HUES48 (cell line): ENCODE results near the gene VNN1.
A peak's percentile ranks its signal among the peaks of the same experiment; 100 is the strongest.

Experiments used
- H3K27ac ChIP-seq: one replicate; pipeline ENCODE4 v1.7.0; 2013; ENCODE audit warnings: low read depth, low read length, inconsistent platforms
- H3K27me3 ChIP-seq: 2 replicates; pipeline ENCODE4 v1.6.1; 2013; ENCODE audit warnings: mild to moderate bottlenecking, low read length; ENCODE audit not compliant: control insufficient read depth, insufficient read depth
- H3K36me3 ChIP-seq: 2 replicates; pipeline ENCODE4 v1.6.1; 2013; ENCODE audit warnings: low read length; ENCODE audit not compliant: control insufficient read depth, insufficient read depth
- H3K4me1 ChIP-seq: 2 replicates; pipeline ENCODE4 v1.6.1; 2013; ENCODE audit warnings: mild to moderate bottlenecking, low read length; ENCODE audit not compliant: control insufficient read depth, insufficient read depth
- H3K4me3 ChIP-seq: 2 replicates; pipeline ENCODE4 v1.5.1; 2013; ENCODE audit warnings: mild to moderate bottlenecking, low read depth, low read length
- H3K9ac ChIP-seq: 2 replicates; pipeline ENCODE4 v1.6.1; 2013; ENCODE audit warnings: mild to moderate bottlenecking, low read depth, low read length, moderate library complexity
- H3K9me3 ChIP-seq: 2 replicates; pipeline ENCODE4 v1.6.1; 2013; ENCODE audit warnings: low read length; ENCODE audit not compliant: control insufficient read depth, insufficient read depth

Gene VNN1

DNA sequence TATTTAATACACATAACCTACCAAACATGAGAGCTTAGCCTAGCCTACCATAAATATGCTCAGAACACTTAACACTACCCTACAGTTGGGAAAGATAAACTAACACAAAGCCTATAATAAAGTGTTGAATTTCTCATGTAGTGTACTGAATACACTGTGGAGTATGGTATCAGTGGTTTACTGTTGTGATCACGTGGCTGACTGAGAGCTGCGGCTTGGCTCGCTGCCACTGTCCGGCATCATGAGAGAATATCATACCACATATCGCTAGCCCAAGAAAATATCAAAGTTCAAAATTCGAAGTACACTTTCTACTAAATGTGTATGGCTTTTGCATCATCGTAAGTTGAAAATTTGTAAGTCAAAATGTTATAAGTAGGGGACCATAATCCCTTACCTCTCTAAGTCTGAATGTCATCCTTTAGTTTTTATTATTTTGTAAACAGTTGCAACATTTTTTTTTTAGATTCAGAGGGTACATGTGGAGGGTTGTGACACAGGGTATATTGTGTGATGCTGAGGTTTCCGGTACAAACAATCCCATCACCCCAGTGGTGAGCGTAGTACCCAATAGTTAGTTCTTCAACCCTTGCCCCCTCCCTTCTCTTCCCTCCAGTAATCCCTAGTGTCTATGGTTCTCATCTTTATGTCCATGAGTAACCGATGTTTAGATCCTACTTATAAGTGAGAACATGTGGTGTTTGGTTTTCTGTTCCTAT is 40.3 kb downstream of the VNN1 start:
- Histone ChIP-seq H3K4me1 (no peaks in the 10 kb centered on the region), H3K27ac (no peak overlapping the region), H3K36me3 (no peaks in the 10 kb centered on the region), H3K4me3 (no peak overlapping the region), H3K27me3 (no peaks in the 10 kb centered on the region), H3K9ac (no peak overlapping the region), H3K9me3 (no peaks in the 10 kb centered on the region)

DNA sequence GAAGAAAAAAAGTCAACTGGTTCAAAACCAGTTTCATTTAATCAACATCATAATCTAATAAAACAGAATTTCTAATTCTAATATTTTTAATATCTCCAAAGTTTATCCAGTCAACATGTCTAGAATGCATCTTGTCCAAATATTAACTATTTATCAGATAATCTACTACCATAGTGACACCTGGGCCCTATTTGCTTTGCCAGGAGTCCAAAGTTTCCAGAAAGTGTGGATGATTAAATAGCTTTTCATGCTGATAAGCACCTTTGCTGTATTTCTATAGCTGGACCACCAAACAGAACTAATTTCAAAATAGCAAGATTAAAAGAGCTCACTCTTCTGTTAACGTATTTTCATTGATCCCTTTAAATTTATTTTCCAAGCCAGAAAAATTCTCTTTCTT is 42.6 kb downstream of the VNN1 start:
- Histone ChIP-seq H3K27ac (no peak overlapping the region), H3K4me1 (peaks cover 4% of the 10 kb centered on the region), H3K9ac (no peak overlapping the region), H3K4me3 (no peak overlapping the region), H3K36me3 (no peaks in the 10 kb centered on the region), H3K9me3 (no peaks in the 10 kb centered on the region), H3K27me3 (no peaks in the 10 kb centered on the region)

DNA sequence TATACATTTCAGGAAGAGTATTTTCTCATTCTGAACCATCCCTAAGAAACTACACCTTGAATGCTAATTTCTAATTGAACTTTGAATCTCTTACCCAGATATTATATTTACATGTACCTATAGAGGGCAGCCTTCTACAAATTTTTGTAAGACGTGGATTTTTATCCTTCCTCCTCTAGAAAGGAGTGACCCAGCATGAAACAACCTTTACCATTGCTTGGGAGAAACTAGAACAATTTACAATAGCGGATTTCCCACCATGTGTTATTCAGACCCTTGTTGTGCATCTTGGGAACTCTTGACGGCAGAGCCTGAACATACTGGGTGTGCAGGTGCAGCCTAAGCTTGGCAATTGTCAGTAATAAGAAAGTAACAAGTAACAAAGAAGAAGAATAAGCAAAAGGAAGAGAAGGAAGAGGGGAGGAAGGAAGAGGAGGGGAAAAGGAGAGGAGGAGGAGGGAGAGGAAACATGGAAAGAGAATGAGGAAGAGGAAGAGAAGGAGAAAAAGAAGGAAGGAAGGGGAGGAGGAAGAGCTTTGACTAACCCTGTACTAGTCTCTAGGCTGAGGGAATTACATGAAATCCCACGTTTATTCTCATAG is 44.1 kb downstream of the VNN1 start:
- Histone ChIP-seq H3K9me3 (peaks cover 3% of the 10 kb centered on the region; the same call in 1 of the 2 replicates), H3K36me3 (no peaks in the 10 kb centered on the region), H3K4me1 (peaks cover 12% of the 10 kb centered on the region), H3K4me3 (no peak overlapping the region), H3K27ac (no peak overlapping the region), H3K27me3 (no peaks in the 10 kb centered on the region), H3K9ac (no peak overlapping the region)

DNA sequence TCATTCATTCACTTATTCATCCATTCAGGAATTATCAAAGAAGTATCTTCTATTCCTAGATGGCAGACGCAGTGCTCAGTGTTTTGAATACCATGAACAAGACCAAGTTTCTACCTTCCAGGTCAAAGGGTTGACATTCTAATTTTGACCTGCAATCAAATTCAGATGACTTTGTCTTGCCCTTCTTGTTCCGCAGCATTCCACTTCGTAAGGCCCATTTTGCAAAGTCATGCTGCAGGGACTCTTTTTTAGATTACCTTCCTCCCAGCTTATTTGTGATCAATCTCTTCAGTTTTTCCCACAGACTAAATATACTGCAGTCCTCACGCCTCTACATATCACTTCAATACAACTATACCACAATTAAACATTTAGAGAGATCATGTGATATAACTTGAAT is 47.7 kb downstream of the VNN1 start:
- H3K36me3 ChIP-seq: no peaks in the 10 kb centered on the region
- H3K4me3 ChIP-seq: no peak overlapping the region
- H3K9ac ChIP-seq: peak overlapping the region; percentile 27; the same call in 1 of the 2 replicates
- H3K4me1 ChIP-seq: peaks cover 12% of the 10 kb centered on the region
- no peaks in the 10 kb centered on the region for H3K27me3 ChIP-seq
- H3K9me3 ChIP-seq: peaks cover 5% of the 10 kb centered on the region; the same call in 1 of the 2 replicates
- no peak overlapping the region for H3K27ac ChIP-seq

DNA sequence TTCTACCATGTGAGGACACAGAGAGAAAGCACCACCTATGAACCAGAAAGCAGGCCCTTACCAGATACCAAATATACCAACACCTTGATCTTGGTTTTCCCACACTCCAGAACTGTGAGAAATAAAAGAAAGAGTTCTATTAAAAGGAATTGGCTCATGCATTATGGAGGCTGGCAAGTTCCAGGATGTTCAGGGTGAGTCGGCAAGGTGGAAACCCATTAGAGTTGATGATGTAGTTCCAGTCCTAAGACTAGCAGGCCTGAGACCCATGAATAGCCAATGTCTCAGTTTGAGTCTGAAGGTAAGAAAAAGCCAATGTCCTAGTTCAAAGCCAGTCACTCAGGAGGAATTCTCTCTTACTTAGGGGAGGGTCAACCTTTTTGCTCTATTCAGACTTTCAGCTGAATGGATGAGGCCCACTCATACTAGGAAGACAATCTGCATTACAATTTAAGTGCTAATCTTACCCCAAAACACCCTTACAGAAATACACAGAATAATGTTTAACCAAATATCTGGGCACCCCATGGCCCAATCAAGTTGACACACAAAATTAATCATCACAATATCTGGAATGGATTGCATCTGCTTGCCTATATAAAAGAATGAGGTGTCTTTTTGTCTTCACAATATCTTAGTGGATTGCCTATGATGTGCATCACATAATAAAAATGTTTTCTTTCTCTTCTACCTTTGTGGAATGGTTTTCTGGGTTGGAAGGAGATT is 49.4 kb downstream of the VNN1 start:
- Histone ChIP-seq H3K4me3 (no peak overlapping the region), H3K36me3 (no peaks in the 10 kb centered on the region), H3K4me1 (peaks cover 12% of the 10 kb centered on the region), H3K9me3 (peaks cover 5% of the 10 kb centered on the region; the same call in 1 of the 2 replicates), H3K9ac (no peak overlapping the region), H3K27ac (no peak overlapping the region), H3K27me3 (no peaks in the 10 kb centered on the region)

DNA sequence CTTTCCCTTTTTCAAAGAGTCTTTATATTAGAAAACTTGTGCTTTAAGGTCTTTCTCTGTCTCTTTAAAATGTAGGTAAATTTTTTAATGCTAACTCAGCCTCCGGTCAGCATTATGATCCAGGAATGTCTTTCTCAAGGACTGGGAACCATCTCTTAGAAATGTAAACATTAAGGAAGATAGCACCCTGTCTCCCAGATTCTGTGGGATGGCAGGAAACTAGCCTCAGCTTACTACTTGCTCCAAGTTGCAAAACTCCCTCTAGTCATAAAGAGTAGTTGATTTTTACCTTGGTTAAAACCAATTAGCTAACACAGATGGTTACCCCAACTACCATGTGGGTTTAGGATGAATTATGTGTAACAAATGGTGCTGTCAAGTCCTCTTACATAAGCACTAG is 50.2 kb downstream of the VNN1 start:
- Histone ChIP-seq H3K27ac (no peak overlapping the region), H3K36me3 (no peaks in the 10 kb centered on the region), H3K4me1 (peaks cover 12% of the 10 kb centered on the region), H3K27me3 (no peaks in the 10 kb centered on the region), H3K9ac (no peak overlapping the region), H3K9me3 (peaks cover 5% of the 10 kb centered on the region; the same call in 1 of the 2 replicates), H3K4me3 (no peak overlapping the region)

DNA sequence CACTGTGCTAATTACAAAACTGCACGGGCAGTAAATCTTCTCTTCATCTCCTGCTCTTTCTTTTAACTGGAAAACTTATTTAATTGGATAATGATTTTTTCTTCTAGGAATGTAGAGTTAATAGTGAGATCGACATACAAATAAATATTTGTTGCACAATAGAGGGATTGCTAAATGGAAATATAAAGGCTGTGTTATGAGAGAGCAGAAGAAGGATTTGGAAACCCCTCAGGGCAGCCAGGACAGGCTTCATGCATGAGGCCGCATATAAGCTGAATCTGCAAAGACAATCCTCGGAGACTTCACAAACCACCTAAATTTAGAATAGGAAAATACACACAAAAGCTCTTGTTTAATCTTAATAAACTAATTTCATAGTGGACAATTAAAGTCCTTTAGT is 51.9 kb downstream of the VNN1 start:
- no peaks in the 10 kb centered on the region for H3K36me3 ChIP-seq

DNA sequence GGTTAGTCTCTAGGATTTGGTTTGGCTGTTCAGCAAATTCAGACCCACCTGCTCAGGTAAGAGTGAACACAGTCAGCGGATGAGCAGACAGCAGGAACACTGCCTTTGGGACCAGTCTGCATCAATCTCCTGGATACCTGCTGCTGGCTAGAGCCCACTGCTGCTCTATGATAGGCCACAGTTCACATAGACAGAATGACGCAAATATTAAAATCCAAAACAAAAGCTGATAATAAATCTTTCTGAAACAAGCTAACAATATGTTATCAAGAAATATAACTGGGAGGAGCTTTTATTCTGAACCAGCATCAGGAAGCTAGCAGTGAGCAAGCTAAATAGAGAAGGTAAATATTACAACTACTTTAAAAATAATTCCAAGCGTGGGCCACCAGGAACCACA is 54.8 kb downstream of the VNN1 start, which contains the start of gene TAAR1:
Gene TAAR1 (minus strand): TSS at position 101 of the 400 bp plus-strand sequence. CDS start 13,179 bp downstream, outside the sequence.
- no peaks in the 10 kb centered on the region for H3K27me3 ChIP-seq
- H3K4me3 ChIP-seq: no peak within 1 kb of the TSS
- peaks cover 3% of the 10 kb centered on the region; the same call in 1 of the 2 replicates for H3K4me1 ChIP-seq
- no peaks in the 10 kb centered on the region for H3K9me3 ChIP-seq
- no peak within 1 kb of the TSS for H3K9ac ChIP-seq
- H3K27ac ChIP-seq: no peak within 1 kb of the TSS
- H3K36me3 ChIP-seq: no peaks in the 10 kb centered on the region

More for the DNA sequence above, 51.9 kb downstream of the VNN1 start:
- H3K9me3 ChIP-seq: peaks cover 5% of the 10 kb centered on the region; the same call in 1 of the 2 replicates
- no peaks in the 10 kb centered on the region for H3K27me3 ChIP-seq
- no peak overlapping the region for H3K27ac ChIP-seq
- no peak overlapping the region for H3K9ac ChIP-seq
- H3K4me1 ChIP-seq: peaks cover 15% of the 10 kb centered on the region
- H3K4me3 ChIP-seq: no peak overlapping the region

DNA sequence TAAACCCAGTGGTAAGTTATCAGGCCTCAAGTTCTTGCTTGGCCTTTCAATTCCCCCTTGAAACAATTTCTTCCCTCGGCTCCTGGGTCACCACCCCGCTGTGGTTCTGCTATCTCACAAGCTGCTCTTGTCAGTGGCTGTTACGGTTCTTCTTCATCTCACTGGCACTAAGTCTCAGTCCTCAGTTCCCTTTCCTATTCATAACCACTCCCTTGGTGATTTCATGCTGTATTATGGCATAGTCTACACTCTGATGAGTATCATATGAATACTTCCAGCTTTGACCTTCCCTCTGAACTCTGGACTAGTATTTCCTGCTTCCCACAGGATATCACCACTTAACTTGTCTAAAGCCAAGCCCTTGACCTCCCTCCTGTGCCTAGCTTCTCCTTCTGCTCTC is 62.8 kb downstream of the VNN1 start:
- Histone ChIP-seq H3K27me3 (no peaks in the 10 kb centered on the region), H3K9ac (no peak overlapping the region), H3K4me3 (no peak overlapping the region), H3K9me3 (no peaks in the 10 kb centered on the region), H3K36me3 (no peaks in the 10 kb centered on the region), H3K4me1 (peaks cover 4% of the 10 kb centered on the region), H3K27ac (no peak overlapping the region)

DNA sequence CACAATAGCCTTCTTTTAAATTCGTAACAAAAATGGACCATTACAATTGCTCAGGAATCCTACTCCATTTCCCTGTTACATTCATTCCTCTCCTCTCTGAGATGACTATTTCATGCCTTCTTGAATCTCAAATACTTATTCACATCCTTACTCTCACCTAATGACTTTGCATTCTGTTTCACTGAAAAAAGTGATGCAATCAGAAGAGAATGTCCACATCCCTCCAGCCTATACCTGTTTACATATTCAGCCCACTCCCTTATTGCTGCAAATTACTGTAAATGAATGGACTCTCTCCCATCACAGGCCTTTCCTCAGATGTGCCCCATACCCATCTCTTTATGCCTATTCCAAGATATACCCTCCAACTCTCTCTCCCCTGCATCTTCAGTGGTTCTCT is 63.4 kb downstream of the VNN1 start:
- Histone ChIP-seq H3K36me3 (no peaks in the 10 kb centered on the region), H3K27ac (no peak overlapping the region), H3K9ac (no peak overlapping the region), H3K4me3 (no peak overlapping the region), H3K4me1 (peaks cover 4% of the 10 kb centered on the region), H3K27me3 (no peaks in the 10 kb centered on the region), H3K9me3 (no peaks in the 10 kb centered on the region)

DNA sequence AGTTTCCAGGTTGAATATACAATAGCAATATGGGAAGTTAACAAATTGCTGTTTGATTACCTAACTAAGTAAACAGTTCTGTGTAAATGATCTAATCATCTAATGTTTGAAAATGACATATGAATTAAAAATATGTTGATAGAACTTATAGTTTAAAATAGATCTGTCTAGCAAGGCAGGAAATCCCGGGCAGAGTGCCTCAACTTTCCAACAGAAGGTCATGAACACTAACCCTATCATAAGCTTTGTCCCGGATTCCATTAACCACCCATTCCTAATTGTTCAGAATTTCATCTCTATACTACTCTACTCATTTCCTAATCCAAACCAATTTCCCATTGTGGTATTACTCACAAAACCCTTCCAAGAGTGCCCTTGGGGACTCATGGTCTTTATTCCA is 65.0 kb downstream of the VNN1 start:
- Histone ChIP-seq H3K4me1 (peaks cover 4% of the 10 kb centered on the region), H3K27ac (no peak overlapping the region), H3K27me3 (no peaks in the 10 kb centered on the region), H3K4me3 (no peak overlapping the region), H3K9me3 (no peaks in the 10 kb centered on the region), H3K36me3 (no peaks in the 10 kb centered on the region), H3K9ac (no peak overlapping the region)
